HG02623 (cell line): ENCODE results near the gene TMEM271.
"Not testable (repeated sequence)": the region's sequence is repeated elsewhere in the genome, so short reads cannot be mapped to it uniquely, and the experiment has no call there.

ENCODE experiments used
- ATAC-seq: cut with Tn5 transposase; IDR thresholded peaks from one replicate; pipeline ENCODE4 v1.9.1; 2021; ENCODE audit warnings: moderate library complexity; ENCODE audit not compliant: unreplicated experiment

TMEM271 gene

DNA sequence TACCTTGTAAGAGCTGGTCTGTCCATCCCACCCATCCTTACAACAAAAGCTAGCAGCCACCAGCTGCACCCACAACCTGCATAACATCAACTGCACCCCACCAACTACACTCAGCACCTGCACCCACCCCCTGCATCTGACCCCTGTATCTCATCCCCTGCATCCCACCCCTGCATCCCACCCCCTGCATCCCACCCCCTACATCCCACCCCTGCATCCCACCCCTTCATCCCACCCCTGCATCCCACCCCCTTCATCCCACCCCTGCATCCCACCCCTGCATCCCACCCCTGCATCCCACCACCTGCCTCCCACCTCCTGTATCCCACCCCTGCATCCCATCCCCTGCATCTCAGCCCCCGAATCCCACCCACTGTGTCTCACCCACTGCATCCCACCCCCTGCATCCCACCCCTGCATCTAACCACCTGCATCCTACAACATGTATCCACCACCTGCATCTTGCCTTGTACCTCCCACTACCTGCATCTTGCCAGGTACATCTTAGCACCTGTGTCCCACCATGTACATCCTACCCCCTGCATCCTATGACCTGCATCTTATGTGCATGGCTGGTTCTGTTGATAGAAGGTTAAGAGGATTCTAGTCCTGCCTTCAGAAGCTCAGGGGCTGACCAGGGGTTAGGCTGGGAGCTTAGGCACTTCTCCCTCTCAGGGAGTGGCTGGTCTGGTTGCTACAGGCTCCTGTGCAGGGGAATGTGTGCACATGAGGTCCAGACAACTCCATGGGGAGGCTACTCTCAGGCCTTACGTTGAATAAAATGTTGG is 9.4 kb downstream of the TMEM271 start:
- ATAC-seq, result no peak

DNA sequence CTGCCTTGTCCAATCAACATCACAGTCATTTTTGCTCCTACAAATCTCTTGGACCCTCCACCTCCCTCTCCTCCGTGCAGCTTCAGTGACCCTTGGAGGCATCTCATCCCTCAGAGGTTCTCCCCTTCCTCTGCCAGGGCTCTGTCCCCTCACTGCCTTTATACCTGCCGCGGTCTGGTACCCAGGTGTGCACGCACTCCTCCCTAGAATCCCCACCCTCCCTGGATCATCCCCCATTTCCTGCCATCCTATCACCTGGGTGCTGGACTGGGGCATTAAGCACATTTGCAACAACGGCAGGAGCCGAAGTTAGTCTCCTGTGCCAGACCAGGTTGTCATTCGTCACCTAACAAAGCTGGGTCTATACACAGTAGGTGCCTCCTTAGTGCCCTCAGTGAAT is 10.1 kb downstream of the TMEM271 start:
- ATAC-seq, result no peak

GRCh38 chr4:565614-566013 is 10.5 kb downstream of the TMEM271 start:
- ATAC-seq, result not testable (repeated sequence)

DNA sequence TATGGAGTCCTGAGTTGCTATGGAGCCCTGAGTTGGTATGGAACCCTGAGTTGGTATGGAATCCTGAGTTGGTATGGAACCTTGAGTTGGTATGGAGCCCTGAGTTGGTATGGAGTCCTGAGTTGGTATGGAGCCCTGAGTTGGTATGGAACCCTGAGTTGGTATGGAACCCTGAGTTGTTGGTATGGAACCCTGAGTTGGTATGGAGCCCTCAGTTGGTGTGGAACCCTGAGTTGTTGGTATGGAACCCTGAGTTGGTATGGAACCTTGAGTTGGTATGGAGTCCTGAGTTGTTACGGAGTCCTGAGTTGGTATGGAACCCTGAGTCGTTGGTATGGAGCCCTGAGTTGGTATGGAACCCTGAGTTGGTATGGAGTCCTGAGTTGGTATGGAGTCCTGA is 13.6 kb downstream of the TMEM271 start:
- ATAC-seq, result not testable (repeated sequence)

DNA sequence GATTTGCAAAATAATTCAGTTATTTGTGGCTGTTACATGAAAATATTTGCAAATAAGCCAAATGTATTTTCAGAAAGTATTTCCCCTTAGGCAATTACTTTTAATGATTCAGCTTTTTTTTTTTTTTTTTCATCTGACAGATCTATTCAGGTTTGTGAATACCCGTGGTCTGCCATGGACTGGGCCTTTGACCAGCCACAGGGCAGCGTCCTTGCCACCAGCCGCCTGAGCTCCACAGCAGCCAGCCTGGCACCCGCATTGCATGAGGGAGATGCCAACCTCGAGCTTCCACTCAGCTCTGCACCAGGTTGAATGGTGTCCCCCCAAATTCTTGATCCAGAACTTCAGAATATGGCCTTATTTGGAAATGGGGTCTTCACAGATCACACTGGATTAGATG is 14.7 kb downstream of the TMEM271 start:
- no peak for ATAC-seq

DNA sequence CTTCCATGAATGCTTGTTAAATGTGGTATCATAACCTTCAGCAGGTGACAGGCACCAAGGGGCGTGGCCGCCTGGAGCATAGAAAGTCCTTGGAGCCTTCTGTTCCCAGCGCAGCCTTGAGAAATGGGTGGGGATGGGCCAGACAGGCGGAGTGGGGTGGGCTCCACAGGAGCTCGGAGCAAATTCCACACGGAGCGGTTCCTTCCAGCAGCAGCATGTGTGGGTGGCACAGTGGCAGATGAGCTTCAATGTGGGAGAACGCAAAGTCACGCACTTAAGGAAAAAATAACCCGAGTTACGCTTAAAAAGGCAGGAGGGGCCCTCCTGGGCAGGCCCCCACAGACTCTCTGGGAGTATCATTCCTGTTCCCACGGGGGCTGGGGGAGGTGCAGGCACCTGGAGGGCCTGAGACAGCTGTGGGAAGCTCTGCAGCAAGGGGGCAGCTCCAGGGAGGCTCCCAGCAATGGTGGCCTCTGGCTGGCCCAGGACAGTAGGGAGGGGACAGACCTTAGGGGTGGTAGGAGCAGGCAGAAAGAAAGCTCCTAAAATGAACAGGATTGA is 15.3 kb downstream of the TMEM271 start:
- no peak for ATAC-seq

DNA sequence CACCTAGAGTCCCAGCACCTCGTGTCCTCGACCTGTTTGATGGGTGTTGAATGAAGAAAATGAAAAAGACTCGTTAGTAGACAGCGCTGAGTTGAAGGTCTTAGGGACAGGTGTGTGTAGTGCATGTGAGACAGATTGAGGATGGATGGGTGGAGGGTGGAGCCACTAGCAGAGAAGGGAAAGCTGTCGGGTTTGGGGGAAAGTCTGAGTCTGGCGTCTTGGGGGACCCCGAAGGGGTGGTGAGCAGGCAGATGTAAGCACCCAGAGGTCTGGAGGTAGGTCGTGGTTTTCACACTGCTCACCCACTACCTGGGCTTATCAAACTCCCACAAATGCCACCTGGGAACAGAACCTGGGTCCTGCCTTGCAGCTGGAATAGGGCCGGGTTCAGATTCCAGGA is 16.0 kb downstream of the TMEM271 start:
- ATAC-seq, result no peak

- ATAC-seq, result no peak
These were observed 20.4 kb downstream of the TMEM271 start for GRCh38 chr4:555566-556275.

DNA sequence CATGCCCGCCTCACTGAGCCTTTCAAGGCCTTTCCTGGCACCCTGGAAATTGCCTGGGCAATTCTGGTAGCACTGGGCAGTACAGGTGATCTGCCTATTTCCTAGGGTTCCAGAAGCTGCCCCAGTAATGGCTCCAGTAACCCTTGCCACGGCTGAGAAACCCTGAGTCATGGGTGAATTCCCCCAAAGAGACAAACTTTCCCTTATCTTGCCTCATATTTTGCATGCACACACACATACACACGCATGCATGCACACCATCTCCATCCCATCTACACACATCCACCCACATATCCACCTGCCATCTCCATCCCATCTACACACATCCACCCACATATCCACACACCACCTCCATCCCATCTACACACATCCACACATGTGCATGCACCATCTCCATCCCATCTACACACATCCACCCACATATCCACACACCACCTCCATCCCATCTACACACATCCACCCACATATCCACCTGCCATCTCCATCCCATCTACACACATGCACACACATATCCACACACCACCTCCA is 21.2 kb downstream of the TMEM271 start:
- ATAC-seq, result not testable (repeated sequence)

DNA sequence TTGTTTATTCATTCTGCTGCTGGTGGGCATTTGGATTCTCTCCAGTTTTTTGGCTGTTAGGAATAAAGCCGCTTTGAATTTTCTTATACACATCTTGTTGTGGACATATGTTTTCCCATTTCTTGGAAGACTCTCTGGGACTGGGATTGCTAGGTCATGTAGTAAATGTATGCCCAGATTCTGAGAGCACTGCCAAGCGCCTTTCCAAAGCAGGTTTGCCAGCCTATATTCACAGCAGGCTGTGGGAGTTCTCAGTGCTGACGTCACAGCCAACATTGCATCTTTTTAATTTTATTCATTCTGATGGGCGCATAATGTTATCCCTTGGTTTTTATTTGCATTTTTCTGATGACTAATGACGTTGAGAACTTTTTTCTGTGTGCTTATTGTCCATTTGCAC is 24.1 kb downstream of the TMEM271 start:
- no peak for ATAC-seq

DNA sequence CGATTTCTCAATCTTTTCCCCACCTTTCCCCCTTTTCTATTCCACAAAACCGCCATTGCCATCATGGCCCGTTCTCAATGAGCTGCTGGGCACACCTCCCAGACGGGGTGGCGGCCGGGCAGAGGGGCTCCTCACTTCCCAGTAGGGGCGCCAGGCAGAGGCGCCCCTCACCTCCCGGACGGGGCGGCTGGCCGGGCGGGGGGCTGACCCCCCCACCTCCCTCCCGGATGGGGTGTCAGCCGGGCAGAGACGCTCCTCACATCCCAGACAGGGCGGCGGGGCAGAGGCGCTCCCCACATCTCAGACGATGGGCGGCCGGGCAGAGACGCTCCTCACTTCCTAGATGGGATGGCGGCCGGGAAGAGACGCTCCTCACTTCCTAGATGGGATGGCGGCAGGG is 25.8 kb downstream of the TMEM271 start:
- ATAC-seq, result not testable (repeated sequence)

DNA sequence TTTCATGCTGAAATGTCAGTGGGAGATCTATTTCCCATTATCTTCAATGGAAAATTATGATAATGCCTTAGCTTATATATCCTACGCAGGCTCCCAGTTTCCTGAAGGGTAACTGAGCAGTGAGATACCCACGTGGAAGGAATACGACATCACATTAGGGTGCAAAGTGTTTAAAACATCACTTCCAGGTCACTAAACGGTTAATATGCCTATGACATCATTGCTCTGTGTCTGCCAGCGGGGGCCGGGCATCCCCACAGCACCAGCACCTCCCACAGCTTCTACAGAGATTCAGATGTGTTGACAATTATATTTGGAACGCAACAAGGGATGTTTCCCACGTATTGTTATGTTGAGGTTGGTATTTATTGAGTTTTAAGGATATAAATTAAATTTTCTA is 27.1 kb downstream of the TMEM271 start:
- no peak for ATAC-seq

GRCh38 chr4:545612-546011 is 30.5 kb downstream of the TMEM271 start:
- no peak for ATAC-seq

GRCh38 chr4:544386-545105 is 31.5 kb downstream of the TMEM271 start:
- no peak for ATAC-seq

GRCh38 chr4:541271-541670 is 34.8 kb downstream of the TMEM271 start:
- ATAC-seq, result no peak

DNA sequence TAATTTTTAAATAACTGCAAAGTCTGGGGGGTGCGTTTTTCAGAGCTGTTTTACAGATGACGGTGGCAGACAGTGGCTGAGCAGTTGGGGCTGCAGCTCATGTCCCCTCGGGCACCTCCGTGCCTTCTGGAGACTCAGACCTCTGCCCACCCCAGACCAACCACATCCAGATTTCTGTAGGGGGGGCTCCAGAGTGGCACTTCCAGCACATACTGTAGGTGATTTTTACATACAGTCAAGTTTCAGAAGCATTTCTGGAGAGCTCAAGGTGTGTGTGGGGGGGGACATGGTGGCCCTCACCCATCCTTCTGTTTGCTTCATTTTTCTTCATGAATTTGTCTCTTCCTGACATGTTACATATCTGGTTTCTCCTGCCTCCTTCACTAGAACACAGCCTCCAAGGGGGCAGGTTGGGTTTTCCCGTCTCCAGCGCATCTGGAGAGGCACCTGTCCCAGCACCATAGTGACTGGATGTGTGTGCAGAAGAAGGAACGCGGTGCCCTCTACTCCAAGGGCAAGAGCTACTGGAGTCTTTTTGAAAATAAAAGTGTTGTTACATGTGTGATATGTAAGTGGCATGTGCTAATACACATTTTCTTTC is 37.5 kb downstream of the TMEM271 start:
- ATAC-seq, result no peak

DNA sequence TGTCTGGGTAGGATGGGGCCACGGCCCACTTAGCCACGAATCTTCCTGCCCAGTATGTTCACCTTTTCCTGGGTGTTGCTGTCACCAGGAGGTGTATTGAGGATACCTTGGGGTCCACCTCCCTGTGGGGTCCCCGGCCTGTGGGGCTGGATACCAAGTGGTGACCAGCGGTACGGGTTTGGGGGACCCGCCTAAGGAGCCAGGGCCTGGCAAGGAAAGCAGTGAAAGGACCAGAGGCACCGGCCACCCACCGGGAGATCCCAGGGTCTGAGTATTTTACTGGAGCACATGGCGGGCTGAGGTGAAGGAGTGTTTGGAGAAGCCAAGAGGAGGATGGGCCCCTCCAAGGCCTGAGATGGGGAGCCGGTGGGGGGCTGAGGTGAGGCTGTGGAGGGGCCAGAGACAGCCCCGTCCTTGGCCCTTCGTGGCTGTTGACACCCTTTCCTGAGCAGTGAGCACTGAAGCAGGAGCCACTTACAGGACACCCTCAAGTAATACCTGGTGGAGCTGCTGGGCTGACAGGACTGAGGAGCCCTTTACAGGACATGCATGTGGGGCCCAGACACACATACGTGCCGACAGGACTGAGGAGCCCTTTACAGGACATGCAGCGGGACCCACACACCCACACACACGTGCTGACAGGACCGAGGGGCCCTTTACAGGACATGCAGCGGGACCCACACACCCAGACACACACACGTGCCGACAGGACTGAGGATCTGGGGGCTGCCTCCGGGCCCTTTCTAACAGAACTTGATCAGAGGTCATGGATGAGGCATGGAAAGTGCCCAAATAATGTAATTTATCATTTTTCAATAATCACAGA is 38.4 kb downstream of the TMEM271 start:
- ATAC-seq, result no peak

GRCh38 chr4:536351-536972 is 39.6 kb downstream of the TMEM271 start:
- ATAC-seq, result no peak

- ATAC-seq, result no peak
These were observed 40.2 kb downstream of the TMEM271 start for GRCh38 chr4:535924-536281.
